HFF-Myc (cell line): ENCODE data around the gene CABLES2.

Experiments used
- DNase-seq: peaks from one replicate; pipeline ENCODE4 v3.0.0-alpha.2; 2011; ENCODE audit warnings: low read depth; ENCODE audit errors: extremely low read depth
- H3K4me3 ChIP-seq: replicated peaks from 2 replicates; pipeline ENCODE4 v1.5.1; 2011; ENCODE audit warnings: low read depth, mild to moderate bottlenecking, control low read depth, low read length
- TF ChIP-seq, protein P1 (sequence below): IDR thresholded peaks from 2 replicates; pipeline ENCODE4 v1.5.1; 2012; ENCODE audit warnings: mild to moderate bottlenecking, low read depth, low read length, control low read depth; ENCODE audit errors: missing control alignments

CABLES2 gene

DNA sequence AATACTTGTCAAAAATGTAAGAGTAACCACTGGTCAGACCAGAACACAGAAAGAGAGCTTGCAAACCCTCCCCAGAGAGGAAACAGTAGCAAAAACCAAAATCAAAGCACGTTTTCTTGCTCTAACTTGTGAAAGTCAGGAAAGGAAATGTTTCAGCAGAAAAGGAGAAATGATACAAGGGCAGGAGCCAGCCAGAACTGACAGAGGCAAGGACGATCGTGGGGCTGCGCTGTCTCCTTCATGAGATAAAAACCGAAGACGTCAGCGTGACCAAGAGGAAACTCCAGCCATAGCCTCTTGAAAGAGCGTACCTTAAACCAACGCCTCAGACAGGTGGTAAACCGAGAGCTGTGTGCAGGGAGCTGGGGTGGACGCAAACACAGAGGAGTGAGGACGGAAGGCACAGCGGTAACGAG, 67.4 kb downstream of the CABLES2 start:
- H3K4me3 ChIP-seq: no peak overlapping the region
- TF ChIP-seq, protein P1, sequence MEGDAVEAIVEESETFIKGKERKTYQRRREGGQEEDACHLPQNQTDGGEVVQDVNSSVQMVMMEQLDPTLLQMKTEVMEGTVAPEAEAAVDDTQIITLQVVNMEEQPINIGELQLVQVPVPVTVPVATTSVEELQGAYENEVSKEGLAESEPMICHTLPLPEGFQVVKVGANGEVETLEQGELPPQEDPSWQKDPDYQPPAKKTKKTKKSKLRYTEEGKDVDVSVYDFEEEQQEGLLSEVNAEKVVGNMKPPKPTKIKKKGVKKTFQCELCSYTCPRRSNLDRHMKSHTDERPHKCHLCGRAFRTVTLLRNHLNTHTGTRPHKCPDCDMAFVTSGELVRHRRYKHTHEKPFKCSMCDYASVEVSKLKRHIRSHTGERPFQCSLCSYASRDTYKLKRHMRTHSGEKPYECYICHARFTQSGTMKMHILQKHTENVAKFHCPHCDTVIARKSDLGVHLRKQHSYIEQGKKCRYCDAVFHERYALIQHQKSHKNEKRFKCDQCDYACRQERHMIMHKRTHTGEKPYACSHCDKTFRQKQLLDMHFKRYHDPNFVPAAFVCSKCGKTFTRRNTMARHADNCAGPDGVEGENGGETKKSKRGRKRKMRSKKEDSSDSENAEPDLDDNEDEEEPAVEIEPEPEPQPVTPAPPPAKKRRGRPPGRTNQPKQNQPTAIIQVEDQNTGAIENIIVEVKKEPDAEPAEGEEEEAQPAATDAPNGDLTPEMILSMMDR: no peak
- no peak for DNase-seq
